Left cardiac atrium (tissue), 4 donors: ENCODE data around the gene PIANP. TPM values are rescaled to one million over a fixed set of nuclear protein-coding genes. Genes with fewer than 3 reads are reported as not detected.
"Not testable (repeated sequence)": the region's sequence is repeated elsewhere in the genome, so short reads cannot be mapped to it uniquely, and the experiment has no call there.

Source experiments
- ATAC-seq, 2 donors: fragments of 200-7000 bp; cut with Tn5 transposase; one replicate each; pipeline ENCODE4 v1.9.1; 2020; ENCODE audit warnings: mild to moderate bottlenecking in 2 of 2, moderate library complexity in 2 of 2
- DNase-seq: peaks from one replicate; pipeline ENCODE4 v3.0.0-alpha.2; 2020
- intact Hi-C, 2 donors: fragments of 100-400 bp; cut with DNase I; formaldehyde crosslinking; loops; one replicate each; pipeline versions ENCODE4 v1.14.1 to v1.15.1; 2022 to 2023
- total RNA-seq, 2 donors: library from RNA; stranded (reverse); fragmentation: NEBNext Ultra II Directional; extraction: Animal tissue kit (Norgen Biotek cat#: 25700); gene quantifications; one replicate each; pipeline ENCODE4 v1.2.1, GENCODE V29; 2021
- donor health status: DM: no; HTN: yes; CAD: no.
- donor health status: DM: no; HTN: yes; CAD: no; lungs with severe emphysema.
- donor health status: DM: yes; HTN: yes; CAD: no.
- donor health status: Dilated cardiomyopathy.

PIANP gene
- total RNA-seq, 2 donors from 2014 or later = 0.18 to 0.42 TPM

DNA sequence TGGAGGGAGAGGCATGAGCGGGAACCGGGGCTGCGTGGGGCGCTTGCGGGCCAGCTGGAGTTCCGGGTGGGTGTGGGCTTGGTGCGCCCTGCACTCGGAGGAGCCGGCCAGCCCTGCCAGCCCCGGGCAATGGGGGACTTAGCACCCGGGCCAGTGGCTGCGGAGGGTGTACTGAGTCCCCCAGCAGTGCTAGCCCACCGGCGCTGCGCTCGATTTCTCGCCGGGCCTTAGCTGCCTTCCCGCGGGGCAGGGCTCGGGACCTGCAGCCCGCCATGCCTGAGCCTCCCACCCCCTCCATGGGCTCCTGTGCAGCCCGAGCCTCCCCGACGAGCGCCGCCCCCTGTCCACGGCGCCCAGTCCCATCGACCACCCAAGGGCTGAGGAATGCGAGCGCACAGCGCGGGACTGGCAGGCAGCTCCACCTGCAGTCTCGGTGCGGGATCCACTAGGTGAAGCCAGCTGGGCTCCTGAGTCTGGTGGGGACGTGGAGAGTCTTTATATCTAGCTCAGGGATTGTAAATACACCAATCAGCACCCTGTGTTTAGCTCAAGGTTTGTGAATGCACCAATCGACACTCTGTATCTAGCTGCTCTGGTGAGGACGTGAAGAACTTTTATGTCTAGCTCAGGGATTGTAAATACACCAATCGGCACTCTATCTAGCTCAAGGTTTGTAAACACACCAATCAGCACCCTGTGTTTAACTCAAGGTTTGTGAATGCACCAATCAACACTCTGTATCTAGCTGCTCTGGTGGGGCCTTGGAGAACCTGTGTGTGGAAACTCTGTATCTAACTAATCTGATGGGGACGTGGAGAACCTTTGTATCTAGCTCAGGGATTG is 15.6 kb upstream of the PIANP start:
- intact Hi-C loops, DNase-seq, ATAC-seq: not testable (repeated sequence)

- intact Hi-C loops = no loop called here
- ATAC-seq (no peak), DNase-seq (no peak)
Observed at GRCh38 chr12:6708960-6709394, 8.4 kb upstream of the PIANP start.

DNA sequence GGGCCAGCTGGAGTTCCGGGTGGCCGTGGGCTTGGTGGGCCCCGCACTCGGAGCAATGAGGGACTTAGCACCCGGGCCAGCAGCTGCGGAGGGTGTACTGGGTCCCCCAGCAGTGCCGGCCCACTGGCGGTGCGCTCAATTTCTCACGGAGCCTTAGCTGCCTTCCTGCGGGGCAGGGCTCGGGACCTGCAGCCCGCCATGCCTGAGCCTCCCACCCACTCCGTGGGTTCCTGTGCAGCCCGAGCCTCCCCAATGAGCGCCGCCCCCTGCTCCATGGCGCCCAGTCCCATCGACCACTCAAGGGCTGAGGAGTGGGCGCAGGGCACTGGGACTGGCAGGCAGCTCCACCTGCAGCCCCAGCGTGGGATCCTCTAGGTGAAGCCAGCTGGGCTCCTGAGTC is 7.7 kb upstream of the PIANP start:
- intact Hi-C loops, DNase-seq, ATAC-seq: not testable (repeated sequence)

DNA sequence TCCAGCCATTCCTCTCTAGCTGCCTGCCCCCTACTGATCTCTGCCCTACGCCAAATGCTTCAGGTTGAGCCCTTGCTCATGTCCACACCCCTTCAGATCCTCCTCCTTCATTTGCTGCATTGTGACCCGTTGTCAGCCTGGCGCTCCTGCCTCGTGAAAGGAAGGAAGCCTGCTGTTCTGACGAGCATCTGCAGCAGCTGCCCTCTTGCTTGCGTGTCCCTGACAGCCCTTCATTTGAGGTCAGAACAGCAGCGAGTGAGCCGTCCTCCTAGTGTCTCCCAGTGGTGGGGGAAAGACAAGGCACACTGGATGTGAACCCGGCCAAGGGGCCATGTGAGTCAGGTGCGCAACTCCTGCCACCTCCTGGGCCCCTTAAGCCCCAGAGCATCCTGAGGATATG is 3.0 kb upstream of the PIANP start:
- intact Hi-C loops = no loop called here
- ATAC-seq (no peak), DNase-seq (no peak)

- intact Hi-C loops = no loop called here
- no peak for DNase-seq
- no peak for ATAC-seq
Observed at GRCh38 chr12:6701078-6701768, 608 bp upstream of the PIANP start.

- DNase-seq = no peak
- peak; percentile 29 to 55 for ATAC-seq
- intact Hi-C loops = loop anchor here in 1 of 2 donors (10.0 kb wide), 1 partner anchor 85 kb away; no protein-coding TSS in a partner anchor
Observed at GRCh38 chr12:6699989-6700645, 498 bp downstream of the PIANP start.

GRCh38 chr12:6699259-6699988 is 1.2 kb downstream of the PIANP start:
- intact Hi-C loops = loop anchor here in 1 of 2 donors (10.0 kb wide), 1 partner anchor 85 kb away; no protein-coding TSS in a partner anchor
- DNase-seq = no peak
- ATAC-seq = no peak

- DNase-seq (no peak), ATAC-seq (no peak)
- intact Hi-C loops = loop anchor here in 1 of 2 donors (10.0 kb wide), 1 partner anchor 84 kb away; no protein-coding TSS in a partner anchor
Observed at GRCh38 chr12:6698352-6699046, 2.1 kb downstream of the PIANP start.

DNA sequence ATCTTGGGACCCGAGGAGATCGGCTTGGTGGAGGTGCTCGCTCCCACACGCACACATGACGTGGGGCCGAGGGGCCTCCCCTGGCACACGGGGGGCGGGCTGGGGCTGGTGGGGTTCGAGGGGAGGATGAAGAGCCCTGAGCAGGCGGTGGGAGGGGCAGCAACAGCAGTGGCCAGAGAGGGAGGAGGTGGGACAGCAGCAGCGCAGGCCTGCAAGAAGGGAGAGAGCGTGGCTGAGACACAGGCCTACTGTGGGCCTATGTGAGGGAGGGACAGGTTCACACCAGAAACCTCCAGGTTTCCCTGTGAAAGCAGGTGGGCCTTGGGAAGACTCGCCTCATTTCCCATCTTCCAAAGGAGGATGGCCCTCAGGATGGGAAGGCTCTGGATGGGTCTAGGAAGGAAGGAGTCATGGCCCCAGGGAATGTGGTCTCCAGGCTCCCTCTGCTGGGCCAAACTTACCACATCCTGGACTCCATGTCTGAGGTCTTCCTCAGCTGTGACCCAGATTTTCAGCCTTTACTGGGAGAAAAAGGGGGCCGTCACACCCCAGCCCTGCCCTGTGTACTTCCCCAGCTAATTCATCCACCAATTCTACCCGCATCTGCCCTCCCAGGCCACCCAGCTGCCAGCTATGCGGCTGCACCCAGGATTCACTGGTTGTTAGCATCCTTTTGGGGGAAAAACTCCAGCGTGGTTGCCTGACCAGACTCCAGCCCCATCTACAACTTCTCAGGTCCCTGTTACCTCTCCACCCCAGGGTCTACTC is 2.8 kb downstream of the PIANP start:
- ATAC-seq (no peak), DNase-seq (no peak)
- intact Hi-C loops = loop anchor here in 1 of 2 donors (10.0 kb wide), 1 partner anchor 83 kb away; no protein-coding TSS in a partner anchor

DNA sequence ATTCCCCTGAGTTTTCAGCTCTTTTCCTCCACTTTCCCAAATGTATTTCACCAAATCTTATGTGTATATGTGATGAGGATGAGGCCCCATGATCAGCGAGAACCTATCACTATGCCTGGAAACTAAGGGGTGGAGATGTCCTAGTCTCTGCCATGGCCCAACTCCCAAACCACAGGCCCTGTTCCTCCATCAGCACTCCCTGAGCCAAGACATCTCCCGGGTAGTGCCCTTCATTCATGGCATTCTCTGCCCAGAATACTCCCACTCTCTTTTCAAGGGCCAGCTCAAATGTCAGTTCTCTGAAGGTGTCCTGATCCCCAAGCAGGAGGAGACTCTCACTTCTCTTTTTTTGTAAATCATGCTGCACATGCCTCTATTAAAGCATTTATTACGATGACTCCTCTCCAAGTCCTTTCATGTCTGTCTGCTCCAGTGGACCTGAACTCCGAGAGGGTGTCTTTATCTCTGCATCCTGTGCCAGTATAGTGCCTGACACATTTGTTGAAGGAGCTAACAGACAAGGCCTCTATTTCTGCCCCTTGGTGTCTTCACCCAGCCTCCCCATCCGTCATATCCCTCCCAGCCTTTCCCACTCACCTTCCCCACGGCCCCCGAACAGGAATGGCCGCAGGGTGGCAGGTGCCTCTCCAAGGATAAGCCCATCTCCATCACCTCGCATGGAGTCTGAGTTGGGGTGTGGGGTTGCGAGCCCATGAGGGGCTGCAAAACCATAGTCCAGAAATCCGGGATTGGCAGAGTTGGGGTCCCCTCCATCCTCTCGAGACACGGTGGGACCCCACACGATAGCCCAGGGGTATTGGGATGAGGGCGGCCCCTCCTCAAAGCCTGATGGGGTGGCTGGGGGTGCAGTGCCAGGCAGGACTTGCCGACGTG is 3.7 kb downstream of the PIANP start:
- no peak for DNase-seq
- intact Hi-C loops = loop anchor here in 1 of 2 donors (10.0 kb wide), 1 partner anchor 82 kb away; no protein-coding TSS in a partner anchor
- no peak for ATAC-seq

GRCh38 chr12:6695313-6696045 is 5.1 kb downstream of the PIANP start:
- ATAC-seq = no peak
- intact Hi-C loops = loop anchor here in 1 of 2 donors (10.0 kb wide), 1 partner anchor 81 kb away; no protein-coding TSS in a partner anchor
- DNase-seq = no peak

GRCh38 chr12:6694701-6695100 is 5.9 kb downstream of the PIANP start:
- no peak for ATAC-seq
- DNase-seq = no peak
- intact Hi-C loops = loop anchor here in 1 of 2 donors (10.0 kb wide), 1 partner anchor 80 kb away; no protein-coding TSS in a partner anchor

- ATAC-seq = no peak
- DNase-seq = no peak
- intact Hi-C loops = loop anchor here in 1 of 2 donors (10.0 kb wide), 1 partner anchor 79 kb away; no protein-coding TSS in a partner anchor
Observed at GRCh38 chr12:6693832-6694355, 6.7 kb downstream of the PIANP start.

DNA sequence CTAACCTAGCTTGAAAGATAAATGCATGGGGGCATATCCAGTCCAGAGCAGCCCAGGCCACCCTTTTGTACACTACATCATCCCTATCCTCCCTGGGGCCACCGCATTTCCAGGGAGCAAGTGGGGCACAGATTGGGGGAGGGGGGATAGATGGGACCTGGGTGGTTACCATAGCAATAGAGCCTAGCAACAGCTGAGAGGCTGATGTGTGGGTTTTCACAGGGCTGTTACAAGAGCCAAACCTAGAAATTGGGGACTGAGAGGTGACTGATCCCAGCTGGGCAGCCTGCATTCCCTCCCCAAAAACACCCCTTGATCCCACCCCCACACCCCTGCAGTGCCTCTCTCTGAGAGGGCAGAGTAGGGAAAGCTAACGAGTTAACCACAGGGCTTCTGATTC is 7.7 kb downstream of the PIANP start:
- DNase-seq (no peak), ATAC-seq (no peak)
- intact Hi-C loops = loop anchor here in 1 of 2 donors (10.0 kb wide), 1 partner anchor 78 kb away; no protein-coding TSS in a partner anchor

DNA sequence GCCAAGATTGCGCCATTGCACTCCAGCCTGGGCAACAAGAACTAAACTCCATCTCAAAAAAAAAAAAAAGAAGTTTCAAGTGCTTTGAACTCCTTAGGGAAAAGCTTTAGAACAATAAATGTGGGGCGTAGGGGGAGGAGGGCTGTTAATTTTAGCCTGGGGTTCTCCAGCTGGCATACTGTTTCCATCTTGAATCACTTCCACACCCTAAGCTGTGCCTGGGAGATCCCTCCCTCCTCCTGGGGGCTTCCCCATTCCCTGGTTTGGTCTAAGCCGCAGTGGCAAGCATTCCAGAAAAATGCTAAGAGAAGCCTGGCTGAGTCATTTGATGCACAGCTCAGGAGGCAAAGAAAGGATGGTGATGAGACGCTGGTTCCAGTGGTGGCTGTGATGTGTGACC is 9.1 kb downstream of the PIANP start:
- intact Hi-C loops = loop anchor here in 1 of 2 donors (10.0 kb wide), 1 partner anchor 77 kb away; no protein-coding TSS in a partner anchor
- no peak for DNase-seq
- ATAC-seq = no peak
